GM19463 (cell line): Measurements from ENCODE around the gene GLT6D1.

Experiments
- ATAC-seq: cut with Tn5 transposase; IDR thresholded peaks from one replicate; pipeline ENCODE4 v1.9.1; 2021; ENCODE audit warnings: mild to moderate bottlenecking, moderate library complexity; ENCODE audit not compliant: unreplicated experiment

Gene GLT6D1

GRCh38 chr9:135609366-135609955 lies 29.9 kb downstream of the GLT6D1 start:
- no peak for ATAC-seq

GRCh38 chr9:135608999-135609317 lies 30.4 kb downstream of the GLT6D1 start:
- no peak for ATAC-seq

- ATAC-seq, result no peak
Observed at GRCh38 chr9:135608294-135608998, 30.9 kb downstream of the GLT6D1 start.

- no peak for ATAC-seq
Observed at GRCh38 chr9:135607401-135608293, 31.7 kb downstream of the GLT6D1 start.

- ATAC-seq, result no peak
Observed at GRCh38 chr9:135606885-135607259, 32.5 kb downstream of the GLT6D1 start.

GRCh38 chr9:135605238-135605781 lies 34.0 kb downstream of the GLT6D1 start:
- no peak for ATAC-seq

- ATAC-seq, result no peak
Observed at GRCh38 chr9:135604437-135605237, 34.7 kb downstream of the GLT6D1 start.

GRCh38 chr9:135602789-135603481 lies 36.4 kb downstream of the GLT6D1 start:
- ATAC-seq, result no peak

- ATAC-seq, result no peak
Observed at GRCh38 chr9:135601988-135602387, 37.4 kb downstream of the GLT6D1 start.

- no peak for ATAC-seq
Observed at GRCh38 chr9:135600296-135600817, 39.0 kb downstream of the GLT6D1 start.

GRCh38 chr9:135596211-135596610 lies 43.1 kb downstream of the GLT6D1 start:
- ATAC-seq, result no peak

GRCh38 chr9:135592625-135593024 lies 46.7 kb downstream of the GLT6D1 start:
- no peak for ATAC-seq

- ATAC-seq, result no peak
Observed at GRCh38 chr9:135592331-135592590, 47.1 kb downstream of the GLT6D1 start.

- ATAC-seq, result no peak
Observed at GRCh38 chr9:135591506-135592330, 47.6 kb downstream of the GLT6D1 start.

GRCh38 chr9:135590486-135591079 lies 48.8 kb downstream of the GLT6D1 start:
- no peak for ATAC-seq

GRCh38 chr9:135589596-135590485 lies 49.5 kb downstream of the GLT6D1 start:
- ATAC-seq, result no peak

- ATAC-seq, result no peak
Observed at GRCh38 chr9:135588886-135589595, 50.3 kb downstream of the GLT6D1 start.
